Right ventricle myocardium superior (tissue), 1 donor: ENCODE results near the gene NTRK2. TPM values are rescaled to one million over a fixed set of nuclear protein-coding genes. Genes with fewer than 3 reads are reported as not detected.

ENCODE experiments used
- ATAC-seq: fragments of 200-7000 bp; cut with Tn5 transposase; one replicate; pipeline ENCODE4 v1.9.1; 2020; ENCODE audit warnings: mild to moderate bottlenecking; ENCODE audit not compliant: poor library complexity
- DNase-seq: peaks from one replicate; pipeline ENCODE4 v3.0.0-alpha.2; 2020
- intact Hi-C: fragments of 100-400 bp; cut with DNase I; formaldehyde crosslinking; loops from one replicate; pipeline ENCODE4 v1.11.2; 2022
- total RNA-seq: library from RNA; stranded (reverse); fragmentation: NEBNext Ultra II Directional; extraction: Animal tissue kit (Norgen Biotek cat#: 25700); gene quantifications from one replicate; pipeline ENCODE4 v1.2.1, GENCODE V29; 2021
- donor health status: DM: no; HTN: yes; CAD: no; lungs with severe emphysema.

The NTRK2 gene
- total RNA-seq, 1 donor from 2014 or later: 4.5 TPM

- no peak for DNase-seq
- intact Hi-C loops: loop anchor here (10.0 kb wide), 1 partner anchor 269 kb away; no protein-coding TSS in a partner anchor
- ATAC-seq: no peak
These were observed 4.3 kb downstream of the NTRK2 start for GRCh38 chr9:84673806-84674205.

- intact Hi-C loops: loop anchor here (10.0 kb wide), 1 partner anchor 272 kb away; no protein-coding TSS in a partner anchor
- DNase-seq: no peak
- no peak for ATAC-seq
These were observed 7.6 kb downstream of the NTRK2 start for GRCh38 chr9:84677080-84677479.

- intact Hi-C loops: loop anchor here (10.0 kb wide), 1 partner anchor 275 kb away; no protein-coding TSS in a partner anchor
- no peak for ATAC-seq
These were observed 10.0 kb downstream of the NTRK2 start for GRCh38 chr9:84679571-84679970.

GRCh38 chr9:84681516-84682285 lies 12.2 kb downstream of the NTRK2 start:
- intact Hi-C loops: no loop called here
- DNase-seq: no peak
- ATAC-seq: no peak

More at GRCh38 chr9:84679571-84679970, 10.0 kb downstream of the NTRK2 start:
- no peak for DNase-seq

- intact Hi-C loops: no loop called here
- ATAC-seq (no peak), DNase-seq (no peak)
These were observed 16.5 kb downstream of the NTRK2 start for GRCh38 chr9:84686068-84686467.

GRCh38 chr9:84688956-84689355 lies 19.4 kb downstream of the NTRK2 start:
- intact Hi-C loops: no loop called here
- DNase-seq: no peak
- no peak for ATAC-seq

- ATAC-seq (no peak), DNase-seq (no peak)
- intact Hi-C loops: loop anchor here (10.0 kb wide), 1 partner anchor 573 kb away; no protein-coding TSS in a partner anchor
These were observed 22.1 kb downstream of the NTRK2 start for GRCh38 chr9:84691634-84692033.

- intact Hi-C loops: loop anchor here (10.0 kb wide), 1 partner anchor 571 kb away; no protein-coding TSS in a partner anchor
- no peak for DNase-seq
These were observed 24.7 kb downstream of the NTRK2 start for GRCh38 chr9:84694248-84694647.

GRCh38 chr9:84697042-84697441 lies 27.5 kb downstream of the NTRK2 start:
- ATAC-seq (no peak), DNase-seq (no peak)
- intact Hi-C loops: loop anchor here (2.0 to 10.0 kb wide), 3 partner anchors 85 to 568 kb away; no protein-coding TSS in a partner anchor

More at GRCh38 chr9:84694248-84694647, 24.7 kb downstream of the NTRK2 start:
- no peak for ATAC-seq

GRCh38 chr9:84697509-84698114 lies 28.1 kb downstream of the NTRK2 start:
- peak; percentile 95 for ATAC-seq
- peak; percentile 80 for DNase-seq
- intact Hi-C loops: loop anchor here (2.0 to 10.0 kb wide), 3 partner anchors 85 to 567 kb away; no protein-coding TSS in a partner anchor

GRCh38 chr9:84698323-84698722 lies 28.8 kb downstream of the NTRK2 start:
- intact Hi-C loops: loop anchor here (5.0 to 10.0 kb wide), 2 partner anchors 84 to 566 kb away; no protein-coding TSS in a partner anchor
- DNase-seq: no peak
- no peak for ATAC-seq

GRCh38 chr9:84699984-84700383 lies 30.5 kb downstream of the NTRK2 start:
- DNase-seq: no peak
- no peak for ATAC-seq
- intact Hi-C loops: loop anchor here (5.0 to 10.0 kb wide), 2 partner anchors 82 to 565 kb away; no protein-coding TSS in a partner anchor

GRCh38 chr9:84701801-84702200 lies 32.3 kb downstream of the NTRK2 start:
- intact Hi-C loops: no loop called here
- no peak for ATAC-seq
- DNase-seq: no peak

GRCh38 chr9:84702471-84702870 lies 32.9 kb downstream of the NTRK2 start:
- intact Hi-C loops: no loop called here
- ATAC-seq (peak; percentile 55), DNase-seq (no peak)

GRCh38 chr9:84703793-84704192 lies 34.3 kb downstream of the NTRK2 start:
- ATAC-seq: no peak
- intact Hi-C loops: no loop called here

GRCh38 chr9:84705128-84705527 lies 35.6 kb downstream of the NTRK2 start:
- ATAC-seq (no peak), DNase-seq (no peak)
- intact Hi-C loops: no loop called here

More at GRCh38 chr9:84703793-84704192, 34.3 kb downstream of the NTRK2 start:
- no peak for DNase-seq

GRCh38 chr9:84708400-84708799 lies 38.9 kb downstream of the NTRK2 start:
- DNase-seq (no peak), ATAC-seq (no peak)
- intact Hi-C loops: no loop called here

- ATAC-seq (no peak), DNase-seq (no peak)
- intact Hi-C loops: no loop called here
These were observed 39.5 kb downstream of the NTRK2 start for GRCh38 chr9:84709056-84709455.

- ATAC-seq (peak; percentile 94), DNase-seq (no peak)
- intact Hi-C loops: no loop called here
These were observed 41.3 kb downstream of the NTRK2 start for GRCh38 chr9:84710701-84711397.
